Lower lobe of right lung (tissue), 2 donors: ENCODE results near the gene DNAJC12. TPM values are rescaled to one million over a fixed set of nuclear protein-coding genes. Genes with fewer than 3 reads are reported as not detected.
"Not testable (repeated sequence)": the region's sequence is repeated elsewhere in the genome, so short reads cannot be mapped to it uniquely, and the experiment has no call there.

Experiments used
- ATAC-seq, 2 donors: fragments of 200-7000 bp; cut with Tn5 transposase; one replicate each; pipeline ENCODE4 v1.9.1; 2020 to 2022; ENCODE audit warnings: mild to moderate bottlenecking in 2 of 2, moderate library complexity in 2 of 2
- DNase-seq: peaks from one replicate; pipeline ENCODE4 v3.0.0-alpha.2; 2020
- H3K27ac ChIP-seq: fragments of 200-600 bp; one replicate; pipeline ENCODE4 v1.8.0; 2022
- H3K27me3 ChIP-seq: fragments of 200-600 bp; one replicate; pipeline ENCODE4 v1.8.0; 2022; ENCODE audit warnings: low read depth
- H3K36me3 ChIP-seq: fragments of 200-600 bp; one replicate; pipeline ENCODE4 v1.8.0; 2022; ENCODE audit warnings: mild to moderate bottlenecking
- H3K4me1 ChIP-seq: fragments of 200-600 bp; one replicate; pipeline ENCODE4 v1.8.0; 2022
- H3K4me3 ChIP-seq: fragments of 200-600 bp; one replicate; pipeline ENCODE4 v1.8.0; 2022; ENCODE audit warnings: mild to moderate bottlenecking
- H3K9me3 ChIP-seq: fragments of 200-600 bp; one replicate; pipeline ENCODE4 v1.8.0; 2022
- intact Hi-C: fragments of 100-400 bp; cut with DNase I; formaldehyde crosslinking; loops from one replicate; pipeline ENCODE4 v1.11.0; 2022
- total RNA-seq: library from RNA; stranded (reverse); fragmentation: NEBNext Ultra II Directional; extraction: Animal tissue kit (Norgen Biotek cat#: 25700); gene quantifications from one replicate; pipeline ENCODE4 v1.2.1, GENCODE V29; 2021
- TF ChIP-seq, protein P1 (sequence below): fragments of 200-600 bp; IDR thresholded peaks from one replicate; pipeline ENCODE4 v1.8.0; 2022; ENCODE audit warnings: antibody characterized with exemption, mild to moderate bottlenecking
- donor health status: DM: no; HTN: yes; CAD: no; lungs with severe emphysema.

The DNAJC12 gene
- total RNA-seq, 1 donor from 2014 or later: 1.5 TPM

DNA sequence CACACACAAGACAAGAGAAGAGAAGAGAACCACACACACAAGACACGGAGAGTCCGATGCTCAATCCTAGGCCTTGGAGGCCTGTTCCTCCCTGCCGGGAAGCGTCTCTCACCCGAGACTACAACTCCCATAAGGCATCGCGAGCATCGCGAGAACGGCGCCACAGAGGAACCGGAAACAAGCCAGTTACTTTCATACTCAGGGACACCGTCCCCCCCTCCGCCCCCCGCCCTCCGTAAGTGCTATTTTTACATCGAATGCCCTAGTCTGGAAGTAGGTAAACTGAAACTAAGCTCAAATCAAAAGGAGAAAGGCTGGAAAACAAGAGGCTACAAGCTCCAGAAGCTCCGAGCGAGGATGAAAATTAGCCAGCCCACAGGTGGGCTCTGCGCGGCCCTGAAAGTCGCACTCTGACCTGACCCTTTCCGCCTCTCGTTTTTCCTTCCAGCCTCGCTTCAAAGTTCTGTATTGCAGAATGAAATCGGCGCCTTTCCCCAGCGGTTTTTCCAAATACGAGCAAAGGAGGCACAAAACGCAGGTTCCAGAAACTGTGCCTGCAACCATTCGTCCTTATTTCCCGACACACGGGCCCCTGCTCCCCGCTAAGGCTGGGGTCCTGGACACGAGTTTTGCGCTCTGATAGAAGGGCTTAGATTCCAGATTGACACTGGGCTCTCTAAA is 11.5 kb upstream of the DNAJC12 start:
- Histone ChIP-seq H3K4me3 (peak overlapping the region; percentile 88), H3K36me3 (no peaks in the 10 kb centered on the region), H3K4me1 (peaks cover 8% of the 10 kb centered on the region), H3K9me3 (no peaks in the 10 kb centered on the region), H3K27ac (peak overlapping the region; percentile 98), H3K27me3 (no peaks in the 10 kb centered on the region)
- TF ChIP-seq, protein P1, sequence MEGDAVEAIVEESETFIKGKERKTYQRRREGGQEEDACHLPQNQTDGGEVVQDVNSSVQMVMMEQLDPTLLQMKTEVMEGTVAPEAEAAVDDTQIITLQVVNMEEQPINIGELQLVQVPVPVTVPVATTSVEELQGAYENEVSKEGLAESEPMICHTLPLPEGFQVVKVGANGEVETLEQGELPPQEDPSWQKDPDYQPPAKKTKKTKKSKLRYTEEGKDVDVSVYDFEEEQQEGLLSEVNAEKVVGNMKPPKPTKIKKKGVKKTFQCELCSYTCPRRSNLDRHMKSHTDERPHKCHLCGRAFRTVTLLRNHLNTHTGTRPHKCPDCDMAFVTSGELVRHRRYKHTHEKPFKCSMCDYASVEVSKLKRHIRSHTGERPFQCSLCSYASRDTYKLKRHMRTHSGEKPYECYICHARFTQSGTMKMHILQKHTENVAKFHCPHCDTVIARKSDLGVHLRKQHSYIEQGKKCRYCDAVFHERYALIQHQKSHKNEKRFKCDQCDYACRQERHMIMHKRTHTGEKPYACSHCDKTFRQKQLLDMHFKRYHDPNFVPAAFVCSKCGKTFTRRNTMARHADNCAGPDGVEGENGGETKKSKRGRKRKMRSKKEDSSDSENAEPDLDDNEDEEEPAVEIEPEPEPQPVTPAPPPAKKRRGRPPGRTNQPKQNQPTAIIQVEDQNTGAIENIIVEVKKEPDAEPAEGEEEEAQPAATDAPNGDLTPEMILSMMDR: no peak
- ATAC-seq (peak; percentile 99 to 100), DNase-seq (peak; percentile 97)
- intact Hi-C loops: loop anchor here (10.0 kb wide), 1 partner anchor 305 kb away; no protein-coding TSS in a partner anchor

DNA sequence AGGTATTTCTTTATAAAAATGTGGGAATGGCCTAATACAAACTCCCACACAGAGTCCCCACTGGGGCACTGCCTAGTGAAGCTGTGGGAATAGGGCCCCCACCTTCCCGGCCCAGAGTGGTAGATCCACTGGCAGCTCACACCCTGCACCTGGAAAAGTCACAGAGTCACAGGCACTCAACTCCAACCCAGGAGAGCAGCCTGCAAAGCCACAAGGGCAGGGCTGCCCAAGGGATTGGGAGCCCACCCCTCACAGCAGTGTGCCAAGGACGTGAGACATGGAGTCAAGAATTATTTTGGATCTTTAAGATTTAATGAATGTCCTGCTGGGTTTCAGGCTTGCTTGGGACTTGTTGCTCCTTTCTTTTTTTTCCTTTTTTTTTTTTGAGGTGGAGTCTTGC is 5.3 kb upstream of the DNAJC12 start:
- ATAC-seq: no peak
- Histone ChIP-seq H3K27ac (no peak overlapping the region), H3K9me3 (peaks cover 5% of the 10 kb centered on the region), H3K4me1 (no peaks in the 10 kb centered on the region), H3K36me3 (no peaks in the 10 kb centered on the region), H3K4me3 (no peak overlapping the region), H3K27me3 (no peaks in the 10 kb centered on the region)
- no peak for DNase-seq
- TF ChIP-seq, protein P1: no peak
- intact Hi-C loops: no loop called here

DNA sequence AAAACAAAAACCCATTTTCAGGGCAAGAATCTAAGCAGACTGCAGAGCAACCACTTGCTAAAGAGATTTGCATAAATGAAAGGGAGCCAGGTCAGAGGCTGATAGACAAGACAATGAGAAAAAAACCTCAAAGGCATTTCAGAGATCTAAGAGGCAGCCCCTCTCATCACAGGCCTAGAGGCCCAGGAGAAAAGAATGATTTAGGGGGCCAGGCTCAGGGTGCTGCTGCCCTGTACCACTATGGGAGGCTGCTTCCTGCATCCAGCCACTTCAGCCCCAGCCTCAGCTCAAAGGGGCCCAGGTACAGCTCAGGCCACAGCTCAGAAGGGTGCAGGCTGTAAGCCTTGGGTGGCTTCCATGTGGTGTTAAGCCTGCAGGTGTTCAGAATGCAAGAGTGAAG is 3.7 kb upstream of the DNAJC12 start:
- Histone ChIP-seq H3K36me3 (no peaks in the 10 kb centered on the region), H3K4me1 (no peaks in the 10 kb centered on the region), H3K27me3 (no peaks in the 10 kb centered on the region), H3K9me3 (peaks cover 5% of the 10 kb centered on the region), H3K4me3 (no peak overlapping the region), H3K27ac (no peak overlapping the region)
- TF ChIP-seq, protein P1: no peak
- intact Hi-C loops: no loop called here
- DNase-seq (no peak), ATAC-seq (no peak)

DNA sequence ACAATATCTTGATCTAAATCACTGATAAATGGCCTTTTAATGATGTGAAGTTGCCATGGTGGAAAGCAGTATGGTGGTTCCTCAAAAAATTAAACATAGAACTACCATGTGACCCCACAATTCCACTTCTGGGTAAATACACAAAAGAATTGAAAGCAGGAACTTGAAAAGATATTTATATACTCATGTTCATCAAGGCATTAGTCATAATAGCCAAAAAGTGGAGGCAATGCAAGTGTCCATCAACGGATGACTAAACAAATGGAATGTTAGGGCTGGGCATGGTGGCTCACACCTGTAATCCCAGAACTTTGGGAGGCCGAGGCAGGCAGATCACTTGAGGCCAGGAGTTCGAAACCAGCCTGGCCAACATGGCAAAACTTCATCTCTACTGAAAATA is 2.0 kb upstream of the DNAJC12 start:
- intact Hi-C loops: no loop called here
- Histone ChIP-seq H3K27me3 (no peaks in the 10 kb centered on the region), H3K36me3 (no peaks in the 10 kb centered on the region), H3K4me3 (no peak overlapping the region), H3K27ac (no peak overlapping the region), H3K4me1 (no peaks in the 10 kb centered on the region), H3K9me3 (peaks cover 5% of the 10 kb centered on the region)
- DNase-seq (no peak), ATAC-seq (no peak)
- TF ChIP-seq, protein P1: no peak

DNA sequence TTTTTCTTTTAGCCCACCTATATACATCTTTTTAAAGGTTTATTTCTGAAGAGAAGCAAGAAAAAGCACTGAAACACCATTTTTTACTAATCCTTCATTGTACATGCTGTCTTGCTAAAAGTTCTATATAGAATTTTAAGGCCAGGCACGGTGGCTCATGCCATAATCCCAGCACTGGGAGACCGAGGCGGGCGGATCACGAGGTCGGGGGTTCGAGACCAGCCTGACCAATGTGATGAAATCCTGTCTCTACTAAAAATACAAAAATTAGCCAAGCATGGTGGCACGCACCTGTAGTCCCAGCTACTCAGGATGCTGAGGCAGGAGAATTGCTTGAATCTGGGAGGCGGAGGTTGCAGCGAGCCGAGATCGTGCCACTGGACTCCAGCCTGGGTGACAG is 1.5 kb upstream of the DNAJC12 start:
- H3K4me3 ChIP-seq, intact Hi-C loops, H3K27me3 ChIP-seq, H3K9me3 ChIP-seq, H3K36me3 ChIP-seq, DNase-seq, H3K4me1 ChIP-seq, ATAC-seq, H3K27ac ChIP-seq: not testable (repeated sequence)

DNA sequence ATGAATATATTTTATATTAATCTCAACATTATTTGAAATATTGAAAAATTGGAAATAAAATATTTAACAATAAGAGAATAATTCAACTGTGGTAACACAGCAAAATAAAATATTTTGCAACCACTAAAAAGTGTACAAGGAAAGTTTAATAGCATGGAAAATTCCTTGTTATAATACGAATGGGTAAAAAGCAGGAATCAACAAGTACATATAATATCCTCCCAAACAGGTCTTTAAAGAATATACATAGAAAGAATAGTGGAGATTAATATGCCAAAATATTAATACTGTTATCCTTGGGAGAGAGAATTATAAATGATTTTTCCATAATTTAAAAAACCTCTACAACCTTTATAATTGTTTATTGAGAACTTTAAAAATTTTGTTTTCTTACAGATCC is 1.0 kb downstream of the DNAJC12 start:
- Histone ChIP-seq H3K27me3 (no peaks in the 10 kb centered on the region), H3K27ac (no peak overlapping the region), H3K36me3 (no peaks in the 10 kb centered on the region), H3K4me1 (no peaks in the 10 kb centered on the region), H3K4me3 (no peak overlapping the region), H3K9me3 (peaks cover 5% of the 10 kb centered on the region)
- intact Hi-C loops: no loop called here
- DNase-seq (no peak), ATAC-seq (no peak)
- TF ChIP-seq, protein P1: no peak
